Measurements from ENCODE around the gene ASB10. TPM values are rescaled to one million over a fixed set of nuclear protein-coding genes. Genes with fewer than 3 reads are reported as not detected.

Gene ASB10
- total and polyA plus RNA-seq, 7 donors: not detected

- no peak for DNase-seq
- TF ChIP-seq POLR2AphosphoS5 (IDR thresholded peaks at IDR 0.05) (no peak), CTCF (IDR thresholded peaks at IDR 0.05) (no peak), POLR2A (IDR thresholded peaks at IDR 0.05) (no peak), EP300 (IDR thresholded peaks at IDR 0.05) (no peak)
- intact Hi-C loops (cut with DNase I): no loop called here
- Histone ChIP-seq H3K27me3 (peaks cover 26 to 64% (median 45%) of the 10 kb centered on the region in 3 donors), H3K36me3 (no peaks in the 10 kb centered on the region), H3K9me3 (no peaks in the 10 kb centered on the region), H3K27ac (no peak overlapping the region), H3K4me1 (peaks cover 0 to 19% (median 17%) of the 10 kb centered on the region in 4 donors), H3K4me3 (peak overlapping the region in 3 of 4 donors; percentile 37 to 55 (median 48))
- 10 to 11% methylated on average over 31 of the region's 31 CpGs for WGBS, 2 donors
These were observed 20.3 kb downstream of the ASB10 start for GRCh38 chr7:151166629-151167196.

GRCh38 chr7:151161757-151162156, 25.3 kb downstream of the ASB10 start:
- H3K9me3 ChIP-seq: no peaks in the 10 kb centered on the region
- H3K27me3 ChIP-seq: peaks cover 12 to 51% (median 21%) of the 10 kb centered on the region in 3 donors
- peaks cover 0 to 4% (median 3%) of the 10 kb centered on the region in 4 donors for H3K4me1 ChIP-seq
- no peak overlapping the region for H3K27ac ChIP-seq
- H3K4me3 ChIP-seq: no peak overlapping the region
- DNase-seq: no peak
- 57 to 79% methylated on average over 1 of the region's 1 CpG for WGBS, 2 donors
- H3K36me3 ChIP-seq: no peaks in the 10 kb centered on the region
- intact Hi-C loops (cut with DNase I): no loop called here
- no peak for TF ChIP-seq EP300 (IDR thresholded peaks at IDR 0.05)
- TF ChIP-seq POLR2A (IDR thresholded peaks at IDR 0.05): no peak
- no peak for TF ChIP-seq POLR2AphosphoS5 (IDR thresholded peaks at IDR 0.05)
- no peak for TF ChIP-seq CTCF (IDR thresholded peaks at IDR 0.05)

- TF ChIP-seq EP300 (IDR thresholded peaks at IDR 0.05) (no peak), POLR2A (IDR thresholded peaks at IDR 0.05) (no peak), POLR2AphosphoS5 (IDR thresholded peaks at IDR 0.05) (no peak), CTCF (IDR thresholded peaks at IDR 0.05) (no peak)
- no peak for DNase-seq
- intact Hi-C loops (cut with DNase I): no loop called here
- WGBS, 2 donors: 18 to 65% methylated on average over 7 of the region's 7 CpGs
- H3K4me3 ChIP-seq: no peak overlapping the region
- no peak overlapping the region for H3K27ac ChIP-seq
- H3K36me3 ChIP-seq: no peaks in the 10 kb centered on the region
- no peaks in the 10 kb centered on the region for H3K9me3 ChIP-seq
- H3K27me3 ChIP-seq: peaks cover 0 to 32% (median 25%) of the 10 kb centered on the region in 3 donors
- H3K4me1 ChIP-seq: no peaks in the 10 kb centered on the region
These were observed 29.3 kb downstream of the ASB10 start for GRCh38 chr7:151157645-151158329.

- H3K9me3 ChIP-seq: no peaks in the 10 kb centered on the region
- TF ChIP-seq CTCF (IDR thresholded peaks at IDR 0.05) (no peak), POLR2A (IDR thresholded peaks at IDR 0.05) (no peak), POLR2AphosphoS5 (IDR thresholded peaks at IDR 0.05) (no peak), EP300 (IDR thresholded peaks at IDR 0.05) (no peak)
- H3K4me3 ChIP-seq: no peak overlapping the region
- intact Hi-C loops (cut with DNase I): no loop called here
- DNase-seq: no peak
- no peaks in the 10 kb centered on the region for H3K36me3 ChIP-seq
- no peak overlapping the region for H3K27ac ChIP-seq
- H3K4me1 ChIP-seq: no peaks in the 10 kb centered on the region
- 60 to 77% methylated on average over 6 of the region's 6 CpGs for WGBS, 2 donors
- H3K27me3 ChIP-seq: peaks cover 10 to 59% (median 47%) of the 10 kb centered on the region in 3 donors
These were observed 34.2 kb downstream of the ASB10 start for GRCh38 chr7:151152643-151153513.

All from sigmoid colon (tissue), 7 donors.